Mesendoderm (in vitro differentiated cells): ENCODE data around the gene GIMAP5. TPM values are rescaled to one million over a fixed set of nuclear protein-coding genes. Genes with fewer than 3 reads are reported as not detected.

Source experiments
- DNase-seq: peaks from one replicate; pipeline ENCODE4 v3.0.0; 2013
- H2AK5ac ChIP-seq: 2 replicates; pipeline ENCODE4 v1.6.1; 2013; ENCODE audit warnings: low read length, inconsistent platforms
- H2BK120ac ChIP-seq: 2 replicates; pipeline ENCODE4 v1.6.1; 2013; ENCODE audit warnings: low read depth, mild to moderate bottlenecking, low read length, moderate library complexity, mixed read lengths
- H2BK15ac ChIP-seq: replicated peaks from 2 replicates; pipeline ENCODE4 v1.6.1; 2013; ENCODE audit warnings: low read depth, mild to moderate bottlenecking, moderate library complexity
- H2BK5ac ChIP-seq: 2 replicates; pipeline ENCODE4 v1.6.1; 2013; ENCODE audit warnings: low read length, inconsistent platforms
- H3K18ac ChIP-seq: 2 replicates; pipeline ENCODE4 v1.6.1; 2013; ENCODE audit warnings: mild to moderate bottlenecking, low read length, mixed read lengths
- H3K23ac ChIP-seq: one replicate; pipeline ENCODE4 v1.6.1; 2013; ENCODE audit warnings: low read length
- H3K27ac ChIP-seq: 2 replicates; pipeline ENCODE4 v1.5.1; 2013; ENCODE audit warnings: low read depth, mild to moderate bottlenecking, inconsistent platforms, low read length, moderate library complexity
- H3K27me3 ChIP-seq: 2 replicates; pipeline ENCODE4 v1.6.1; 2013; ENCODE audit warnings: low read length, control low read depth, mild to moderate bottlenecking, inconsistent platforms; ENCODE audit not compliant: insufficient read depth, poor library complexity
- H3K36me3 ChIP-seq: 2 replicates; pipeline ENCODE4 v1.6.1; 2013; ENCODE audit warnings: low read length, inconsistent platforms; ENCODE audit not compliant: control insufficient read depth, insufficient read depth
- H3K4ac ChIP-seq: one replicate; pipeline ENCODE4 v1.6.1; 2013; ENCODE audit warnings: low read depth, mild to moderate bottlenecking, low read length, moderate library complexity
- H3K4me1 ChIP-seq: 2 replicates; pipeline ENCODE4 v1.6.1; 2013; ENCODE audit warnings: low read depth, low read length, inconsistent platforms; ENCODE audit not compliant: control insufficient read depth
- H3K4me2 ChIP-seq: 2 replicates; pipeline ENCODE4 v1.6.1; 2013; ENCODE audit warnings: low read length
- H3K4me3 ChIP-seq: 2 replicates; pipeline ENCODE4 v1.5.1; 2013; ENCODE audit warnings: mild to moderate bottlenecking, low read length
- H3K56ac ChIP-seq: one replicate; pipeline ENCODE4 v1.6.1; 2013; ENCODE audit warnings: low read length
- H3K79me1 ChIP-seq: 2 replicates; pipeline ENCODE4 v1.6.1; 2013; ENCODE audit warnings: low read length, inconsistent platforms
- H3K79me2 ChIP-seq: 2 replicates; pipeline ENCODE4 v1.6.1; 2013; ENCODE audit warnings: mild to moderate bottlenecking, low read length; ENCODE audit not compliant: control insufficient read depth, insufficient read depth
- H3K9ac ChIP-seq: 2 replicates; pipeline ENCODE4 v1.6.1; 2013; ENCODE audit warnings: low read length, inconsistent platforms
- H4K5ac ChIP-seq: one replicate; pipeline ENCODE4 v1.6.1; 2013; ENCODE audit warnings: low read length
- H4K8ac ChIP-seq: one replicate; pipeline ENCODE4 v1.6.1; 2013; ENCODE audit warnings: low read depth, mild to moderate bottlenecking, control low read depth, low read length, moderate library complexity
- WGBS: extraction: QIAGEN DNeasy Blood & Tissue Kit; methylation state at CpG from one replicate; pipeline ENCODE4 v1.1.7; 2013; ENCODE audit warnings: low lambda C conversion rate, missing lambda C conversion rate; ENCODE audit not compliant: insufficient coverage; ENCODE audit errors: extremely low coverage; 5-methylcytosine and 5-hydroxymethylcytosine counted together
- polyA plus RNA-seq, 2 experiments: library from polyadenylated mRNA; stranded (reverse); fragments of 200-250 nt; gene quantifications; one replicate each; pipeline ENCODE4 v1.2.3, GENCODE V29; 2013

GIMAP5 gene
- not detected for polyA plus RNA-seq (2013, experiment 1 of 2)
- not detected for polyA plus RNA-seq (2013, experiment 2 of 2)

DNA sequence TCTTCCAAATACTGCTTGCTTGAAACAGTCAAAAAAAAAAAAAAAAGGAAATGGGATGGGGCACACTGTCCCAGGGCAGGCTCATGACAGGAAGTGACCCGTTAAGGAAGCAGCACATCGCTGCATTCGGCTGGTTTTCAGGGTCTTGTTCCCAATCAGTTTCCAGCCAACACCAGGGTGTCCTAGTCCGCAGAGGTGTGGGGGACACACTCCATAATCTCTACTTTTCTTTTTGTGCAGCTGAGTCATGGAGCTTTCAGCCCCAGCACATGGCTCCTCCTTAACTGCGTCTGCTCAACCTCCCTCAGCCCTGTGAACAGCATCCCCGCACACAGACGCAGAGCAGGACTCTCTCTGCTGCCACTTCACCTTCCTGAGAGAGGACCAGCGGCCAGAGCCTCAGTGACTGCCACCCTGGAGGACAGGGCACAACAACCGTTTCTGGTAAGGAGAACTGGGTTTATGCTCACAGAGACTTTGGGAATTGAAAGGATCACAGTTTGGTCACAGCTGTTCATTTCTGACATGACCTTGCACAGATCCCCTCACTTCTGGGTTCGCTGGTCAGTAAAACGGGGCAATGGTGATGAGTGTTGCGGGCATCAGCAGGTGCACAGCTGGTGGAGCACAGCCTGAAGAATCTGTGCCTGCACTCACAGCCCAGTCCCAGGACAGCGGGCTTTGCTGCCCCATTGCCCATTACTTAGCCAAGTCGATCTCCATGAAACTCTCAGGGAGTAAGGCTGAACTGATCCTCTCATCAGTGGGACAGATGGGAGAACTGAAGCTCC, at the start of gene GIMAP5:
TSS of gene GIMAP5 (plus strand) at position 154 of the 791 bp plus-strand sequence. CDS start 3,467 bp downstream, outside the sequence.
- Histone ChIP-seq H4K8ac (no peak within 1 kb of the TSS), H4K5ac (no peak within 1 kb of the TSS), H2BK120ac (no peak within 1 kb of the TSS), H3K79me2 (no peaks in the 10 kb centered on the region), H3K4me2 (no peak within 1 kb of the TSS), H3K4me1 (peaks cover 3% of the 10 kb centered on the region), H3K23ac (no peak within 1 kb of the TSS), H2AK5ac (no peak within 1 kb of the TSS), H3K56ac (no peak within 1 kb of the TSS), H2BK15ac (no peak within 1 kb of the TSS), H3K36me3 (no peaks in the 10 kb centered on the region), H3K9ac (no peak within 1 kb of the TSS), H2BK5ac (no peak within 1 kb of the TSS), H3K18ac (no peak within 1 kb of the TSS), H3K4ac (no peak within 1 kb of the TSS), H3K4me3 (no peak within 1 kb of the TSS), H3K27ac (no peak within 1 kb of the TSS), H3K79me1 (no peaks in the 10 kb centered on the region), H3K27me3 (peaks cover 61% of the 10 kb centered on the region)
- no CpG with 5 or more reads among the region's 14 CpGs for WGBS
- no peak for DNase-seq

DNA sequence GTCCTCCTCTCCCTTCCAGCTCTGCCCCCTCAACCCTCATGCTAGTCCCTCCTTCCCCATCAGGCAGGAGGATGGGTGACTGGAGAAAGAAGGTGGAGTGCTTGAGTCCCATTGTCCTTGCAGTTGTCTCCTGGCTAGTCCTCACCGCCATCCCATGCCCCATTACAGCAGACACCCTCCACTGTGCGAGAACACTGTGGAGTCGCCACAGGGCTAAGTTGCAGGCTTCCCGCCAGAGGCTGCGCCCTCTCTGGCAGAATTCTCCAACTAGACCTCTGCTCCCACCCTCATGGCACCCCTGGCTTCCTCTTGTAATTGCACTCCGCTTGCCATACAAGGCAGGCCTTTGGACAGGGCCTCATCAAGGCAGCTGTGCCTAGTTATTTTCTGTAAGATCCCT, 48.6 kb upstream of the GIMAP5 start:
- Histone ChIP-seq H3K27me3 (no peaks in the 10 kb centered on the region), H4K5ac (no peak overlapping the region), H3K27ac (no peak overlapping the region), H3K18ac (no peak overlapping the region), H3K9ac (no peak overlapping the region), H3K4ac (no peak overlapping the region), H2BK15ac (no peak overlapping the region), H3K56ac (no peak overlapping the region), H3K79me1 (no peaks in the 10 kb centered on the region), H3K4me2 (no peak overlapping the region), H2BK120ac (no peak overlapping the region), H3K36me3 (no peaks in the 10 kb centered on the region), H3K23ac (no peak overlapping the region), H3K79me2 (no peaks in the 10 kb centered on the region), H3K4me3 (no peak overlapping the region), H2BK5ac (no peak overlapping the region), H3K4me1 (no peaks in the 10 kb centered on the region), H4K8ac (no peak overlapping the region), H2AK5ac (no peak overlapping the region)
- no peak for DNase-seq
- no CpG with 5 or more reads among the region's 6 CpGs for WGBS

DNA sequence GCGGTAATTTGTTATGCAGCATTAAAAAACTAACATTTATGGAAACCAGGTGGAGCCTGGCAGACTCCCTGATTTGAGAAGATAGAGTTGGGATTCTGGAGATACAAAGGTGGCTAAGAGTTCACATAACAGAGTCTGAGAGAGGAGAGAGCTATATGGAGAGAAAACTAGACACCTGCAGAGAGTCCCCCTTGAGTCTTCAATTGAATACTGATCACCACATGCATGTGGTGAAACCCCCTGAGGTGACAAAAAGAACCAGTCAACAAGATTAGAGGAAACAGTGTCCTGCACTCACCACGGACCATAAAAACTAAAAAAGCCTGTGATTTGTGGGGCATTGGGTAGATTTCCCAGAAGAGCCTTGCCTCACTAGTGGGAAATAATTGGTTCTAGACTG, 41.6 kb upstream of the GIMAP5 start:
- Histone ChIP-seq H2BK5ac (no peak overlapping the region), H3K4ac (no peak overlapping the region)
- WGBS, result no CpG with 5 or more reads among the region's 2 CpGs

DNA sequence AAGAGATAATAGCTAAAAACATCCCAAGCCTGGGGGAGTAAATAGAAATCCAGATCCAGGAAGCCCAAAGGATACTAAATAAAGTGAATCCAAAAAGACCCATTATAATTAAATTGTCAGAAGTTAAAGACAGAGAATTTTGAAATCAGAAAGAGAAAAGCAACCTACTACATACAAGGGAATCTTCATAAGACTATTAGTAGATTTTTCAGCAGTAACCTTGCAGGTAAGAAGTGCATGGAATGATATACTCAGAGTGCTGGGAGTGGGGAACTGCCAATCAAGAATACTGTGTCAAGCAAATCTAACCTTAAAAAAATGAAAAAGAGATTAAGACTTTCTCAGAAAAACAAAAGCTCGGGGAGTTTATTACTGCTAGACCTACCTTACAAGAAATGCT, 34.0 kb upstream of the GIMAP5 start:
- no peaks in the 10 kb centered on the region for H3K79me1 ChIP-seq
- H3K56ac ChIP-seq, result no peak overlapping the region
- no peak overlapping the region for H2AK5ac ChIP-seq
- no peaks in the 10 kb centered on the region for H3K4me1 ChIP-seq
- no peak overlapping the region for H3K27ac ChIP-seq
- WGBS, result no CpG with 5 or more reads among the region's 1 CpG
- H2BK5ac ChIP-seq, result no peak overlapping the region
- DNase-seq, result no peak
- H3K27me3 ChIP-seq, result no peaks in the 10 kb centered on the region
- H4K8ac ChIP-seq, result no peak overlapping the region
- no peak overlapping the region for H3K18ac ChIP-seq
- no peak overlapping the region for H2BK15ac ChIP-seq
- H3K79me2 ChIP-seq, result no peaks in the 10 kb centered on the region
- no peak overlapping the region for H3K4me2 ChIP-seq
- H3K36me3 ChIP-seq, result no peaks in the 10 kb centered on the region
- no peak overlapping the region for H2BK120ac ChIP-seq
- no peak overlapping the region for H3K23ac ChIP-seq
- no peak overlapping the region for H4K5ac ChIP-seq
- no peak overlapping the region for H3K4ac ChIP-seq
- no peak overlapping the region for H3K4me3 ChIP-seq
- H3K9ac ChIP-seq, result no peak overlapping the region

More for the DNA sequence above, 41.6 kb upstream of the GIMAP5 start:
- H3K4me2 ChIP-seq, result no peak overlapping the region
- no peak overlapping the region for H4K8ac ChIP-seq
- H3K23ac ChIP-seq, result no peak overlapping the region
- H4K5ac ChIP-seq, result no peak overlapping the region
- no peak overlapping the region for H2BK120ac ChIP-seq
- H2BK15ac ChIP-seq, result no peak overlapping the region
- no peak overlapping the region for H3K18ac ChIP-seq
- no peak overlapping the region for H3K27ac ChIP-seq
- no peak overlapping the region for H2AK5ac ChIP-seq
- H3K79me1 ChIP-seq, result no peaks in the 10 kb centered on the region
- H3K9ac ChIP-seq, result no peak overlapping the region
- H3K4me3 ChIP-seq, result no peak overlapping the region
- no peak overlapping the region for H3K56ac ChIP-seq
- no peaks in the 10 kb centered on the region for H3K79me2 ChIP-seq
- no peaks in the 10 kb centered on the region for H3K4me1 ChIP-seq
- no peak for DNase-seq
- no peaks in the 10 kb centered on the region for H3K27me3 ChIP-seq
- H3K36me3 ChIP-seq, result no peaks in the 10 kb centered on the region

DNA sequence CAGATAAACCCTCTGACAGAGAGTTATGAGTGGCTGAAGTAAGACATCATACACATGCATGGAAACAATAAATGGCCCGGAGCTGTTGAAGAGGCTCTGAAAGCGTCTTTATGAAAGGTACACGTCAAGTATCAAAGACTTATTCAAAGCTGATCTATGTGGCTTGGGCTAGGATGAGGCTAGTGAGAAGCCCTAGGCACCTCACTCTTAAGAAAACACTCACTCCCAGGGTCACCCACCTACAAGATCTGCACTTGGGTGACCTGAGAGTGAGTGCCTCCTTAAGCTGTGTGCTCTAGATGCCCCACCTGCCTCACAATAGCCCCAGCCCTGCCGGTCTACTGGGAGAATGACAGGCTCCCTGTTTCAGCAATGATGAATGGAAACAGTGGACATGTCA, 21.9 kb upstream of the GIMAP5 start:
- no peak for DNase-seq
- Histone ChIP-seq H3K9ac (no peak overlapping the region), H3K27ac (no peak overlapping the region), H3K4me3 (no peak overlapping the region), H3K4ac (no peak overlapping the region), H2BK120ac (no peak overlapping the region), H3K23ac (no peak overlapping the region), H3K27me3 (peaks cover 2% of the 10 kb centered on the region), H2AK5ac (no peak overlapping the region), H4K5ac (no peak overlapping the region), H4K8ac (no peak overlapping the region), H3K4me2 (no peak overlapping the region), H2BK5ac (no peak overlapping the region), H3K36me3 (no peaks in the 10 kb centered on the region), H3K56ac (no peak overlapping the region), H3K79me1 (no peaks in the 10 kb centered on the region), H3K18ac (no peak overlapping the region), H2BK15ac (no peak overlapping the region), H3K79me2 (no peaks in the 10 kb centered on the region), H3K4me1 (no peaks in the 10 kb centered on the region)
- WGBS, result no CpG with 5 or more reads among the region's 4 CpGs

DNA sequence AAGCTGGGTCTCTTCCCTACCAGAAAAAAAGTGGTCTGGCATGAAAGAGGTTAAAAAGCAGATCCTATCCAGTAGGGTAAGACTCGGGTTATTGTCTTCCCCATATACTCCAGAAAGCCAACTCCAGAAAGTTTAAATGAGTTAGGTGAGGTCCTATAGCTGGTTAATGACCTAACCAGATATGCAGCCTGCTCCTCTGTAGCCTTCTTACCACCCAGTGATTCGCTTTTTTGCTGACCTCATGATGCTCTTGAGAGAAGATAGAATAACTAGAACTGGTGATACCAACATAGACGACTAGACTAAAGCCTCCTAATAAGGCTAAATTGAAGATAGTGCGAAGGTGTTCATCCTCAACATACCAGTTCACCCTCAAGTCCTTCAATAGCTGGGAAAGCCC, 21.5 kb upstream of the GIMAP5 start:
- no peaks in the 10 kb centered on the region for H3K4me1 ChIP-seq
- no peaks in the 10 kb centered on the region for H3K79me2 ChIP-seq
- no peaks in the 10 kb centered on the region for H3K79me1 ChIP-seq
- H4K8ac ChIP-seq, result no peak overlapping the region
- no peak overlapping the region for H3K4me2 ChIP-seq
- no peak overlapping the region for H2BK120ac ChIP-seq
- no peaks in the 10 kb centered on the region for H3K36me3 ChIP-seq
- H3K9ac ChIP-seq, result no peak overlapping the region
- H3K4me3 ChIP-seq, result no peak overlapping the region
- WGBS, result no CpG with 5 or more reads among the region's 4 CpGs
- no peak overlapping the region for H3K4ac ChIP-seq
- no peak overlapping the region for H3K18ac ChIP-seq
- H3K27me3 ChIP-seq, result peaks cover 2% of the 10 kb centered on the region
- H4K5ac ChIP-seq, result no peak overlapping the region
- H2AK5ac ChIP-seq, result no peak overlapping the region
- H3K27ac ChIP-seq, result no peak overlapping the region
- no peak overlapping the region for H2BK15ac ChIP-seq
- no peak overlapping the region for H2BK5ac ChIP-seq
- no peak for DNase-seq
- no peak overlapping the region for H3K23ac ChIP-seq
- no peak overlapping the region for H3K56ac ChIP-seq
